Activated naive CD4-positive, alpha-beta T cell treated with anti-CD3 and anti-CD28 coated beads, Interleukin-2, amount 10 ng/mL, durations not matched to agents 7 days and 5 days (primary cell): ENCODE data around the gene ATP8A1.

Experiments
- CTCF ChIA-PET: fragments of 350-600 bp; sonication (Branson Sonifier 250); formaldehyde crosslinking; loops from one replicate; lab custom pipeline; 2021; ENCODE audit warnings: antibody characterized with exemption; lab: Charles Lee
- DNase-seq: peaks from one replicate; pipeline ENCODE4 v3.0.0-alpha.2; 2020
- H3K27ac Mint-ChIP-seq: one replicate; pipeline ENCODE4 v1.8.0; 2021; ENCODE audit warnings: mild to moderate bottlenecking, moderate library complexity, mixed read lengths
- H3K27me3 Mint-ChIP-seq: one replicate; pipeline ENCODE4 v1.8.0; 2021; ENCODE audit warnings: mild to moderate bottlenecking, mixed read lengths
- H3K36me3 Mint-ChIP-seq: one replicate; pipeline ENCODE4 v1.8.0; 2021; ENCODE audit warnings: mixed read lengths
- H3K4me1 Mint-ChIP-seq: one replicate; pipeline ENCODE4 v1.8.0; 2021; ENCODE audit warnings: mixed read lengths
- H3K4me3 Mint-ChIP-seq: one replicate; pipeline ENCODE4 v1.8.0; 2021; ENCODE audit warnings: mild to moderate bottlenecking, moderate library complexity, mixed read lengths
- H3K9me3 Mint-ChIP-seq: one replicate; pipeline ENCODE4 v1.8.0; 2021; ENCODE audit warnings: mixed read lengths

The ATP8A1 gene

GRCh38 chr4:42642101-42642797 lies 14.7 kb downstream of the ATP8A1 start:
- peaks cover 40% of the 10 kb centered on the region for H3K4me1 Mint-ChIP-seq
- H3K4me3 Mint-ChIP-seq: no peak overlapping the region
- DNase-seq: no peak
- H3K36me3 Mint-ChIP-seq: no peaks in the 10 kb centered on the region
- CTCF ChIA-PET: no interaction called here
- H3K27me3 Mint-ChIP-seq: no peaks in the 10 kb centered on the region
- H3K27ac Mint-ChIP-seq: no peak overlapping the region
- H3K9me3 Mint-ChIP-seq: no peaks in the 10 kb centered on the region

DNA sequence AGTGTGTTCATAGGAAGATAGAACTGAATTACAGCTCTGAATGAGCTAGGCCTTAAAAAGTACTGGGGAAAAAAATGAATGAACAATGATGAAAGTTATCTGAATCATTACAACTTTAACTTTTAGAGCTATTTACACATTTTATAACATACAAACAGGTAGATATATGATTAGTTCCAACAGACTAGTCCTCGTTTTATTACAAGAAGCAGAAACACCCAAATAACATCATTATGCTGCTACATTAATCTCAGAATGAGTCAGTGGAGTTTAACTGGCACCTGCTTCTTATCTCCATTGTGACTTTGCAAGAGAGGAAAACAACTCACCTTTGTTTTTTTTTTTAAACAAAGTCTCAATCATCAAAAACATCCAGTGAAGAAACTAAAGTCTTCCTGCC lies 15.2 kb downstream of the ATP8A1 start:
- Mint-ChIP-seq H3K27me3 (no peaks in the 10 kb centered on the region), H3K4me3 (no peak overlapping the region), H3K36me3 (no peaks in the 10 kb centered on the region), H3K4me1 (peaks cover 40% of the 10 kb centered on the region), H3K9me3 (no peaks in the 10 kb centered on the region), H3K27ac (no peak overlapping the region)
- no peak for DNase-seq
- CTCF ChIA-PET: no interaction called here

DNA sequence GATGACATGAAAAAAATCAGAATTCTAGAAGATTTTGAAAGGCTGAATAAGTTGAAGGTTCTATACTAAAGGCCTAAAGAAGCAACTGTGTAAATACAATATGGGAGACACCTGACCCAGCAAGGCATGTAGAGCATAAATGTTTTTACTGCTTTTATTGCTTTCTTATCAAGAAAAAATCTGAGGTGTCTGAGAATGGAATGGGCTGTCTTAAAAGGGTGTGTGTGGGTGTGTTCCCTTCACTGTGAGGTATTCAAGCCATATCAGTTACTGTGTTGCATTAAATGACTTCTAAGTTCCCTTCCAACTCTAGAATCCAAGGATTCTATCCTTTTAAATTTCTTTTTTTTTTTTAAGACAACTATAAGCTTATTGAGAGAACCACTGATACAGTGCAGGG lies 15.7 kb downstream of the ATP8A1 start:
- Mint-ChIP-seq H3K4me1 (peaks cover 44% of the 10 kb centered on the region), H3K36me3 (no peaks in the 10 kb centered on the region), H3K4me3 (no peak overlapping the region), H3K27me3 (no peaks in the 10 kb centered on the region), H3K27ac (no peak overlapping the region), H3K9me3 (no peaks in the 10 kb centered on the region)
- CTCF ChIA-PET: no interaction called here
- DNase-seq: no peak

- Mint-ChIP-seq H3K27me3 (no peaks in the 10 kb centered on the region), H3K9me3 (no peaks in the 10 kb centered on the region), H3K4me1 (peaks cover 47% of the 10 kb centered on the region), H3K36me3 (no peaks in the 10 kb centered on the region), H3K27ac (no peak overlapping the region), H3K4me3 (no peak overlapping the region)
- DNase-seq: no peak
- CTCF ChIA-PET: no interaction called here
Measured at GRCh38 chr4:42640613-42641012, 16.3 kb downstream of the ATP8A1 start.

DNA sequence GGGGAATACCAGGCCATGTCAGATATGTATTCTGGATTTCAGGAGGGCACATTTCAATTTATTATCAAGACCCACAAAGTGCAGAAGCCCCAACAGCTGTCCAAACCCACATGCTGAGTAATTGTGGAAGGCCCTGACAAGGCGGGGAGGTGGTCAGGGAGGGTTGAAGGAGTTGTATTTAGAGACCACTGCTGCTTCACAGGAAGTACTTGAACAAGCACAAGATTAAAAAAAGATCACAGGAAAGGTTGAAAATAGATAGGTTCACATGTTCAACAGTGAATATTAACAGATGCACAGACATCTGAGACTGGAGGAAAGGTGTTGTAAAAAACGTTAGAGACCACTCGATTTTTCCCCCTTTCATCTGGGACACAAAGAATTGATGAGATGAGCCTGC lies 17.9 kb downstream of the ATP8A1 start:
- Mint-ChIP-seq H3K27ac (no peak overlapping the region), H3K27me3 (no peaks in the 10 kb centered on the region), H3K36me3 (no peaks in the 10 kb centered on the region), H3K4me1 (peaks cover 47% of the 10 kb centered on the region), H3K9me3 (no peaks in the 10 kb centered on the region), H3K4me3 (no peak overlapping the region)
- CTCF ChIA-PET: no interaction called here
- DNase-seq: no peak

DNA sequence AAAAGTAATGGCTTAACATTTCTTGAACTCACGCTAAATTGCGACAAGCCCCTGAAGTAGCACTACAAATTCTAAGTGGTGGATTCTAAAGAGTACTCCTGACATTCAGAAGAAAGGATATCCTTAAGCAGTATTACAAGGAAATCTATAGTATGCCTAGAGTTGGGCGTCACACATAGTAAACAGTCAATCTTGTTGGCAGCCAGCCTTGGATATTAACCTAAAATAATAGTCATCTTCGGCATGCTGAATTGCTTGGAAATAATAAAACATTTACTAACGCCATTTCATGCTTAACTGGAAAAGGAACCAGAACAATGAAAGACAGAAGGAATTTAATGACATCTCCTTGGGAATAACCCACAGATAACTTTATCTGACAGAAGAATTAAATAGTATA lies 18.6 kb downstream of the ATP8A1 start:
- H3K9me3 Mint-ChIP-seq: no peaks in the 10 kb centered on the region
- no peak overlapping the region for H3K4me3 Mint-ChIP-seq
- no peaks in the 10 kb centered on the region for H3K36me3 Mint-ChIP-seq
- no peaks in the 10 kb centered on the region for H3K27me3 Mint-ChIP-seq
- DNase-seq: no peak
- H3K27ac Mint-ChIP-seq: no peak overlapping the region
- CTCF ChIA-PET: no interaction called here
- H3K4me1 Mint-ChIP-seq: peaks cover 44% of the 10 kb centered on the region

- CTCF ChIA-PET: interaction anchor here (1.0 kb wide), 1 partner anchor 31 kb away, joined by 3 read pairs; no protein-coding TSS in a partner anchor
- Mint-ChIP-seq H3K4me3 (no peak overlapping the region), H3K27me3 (no peaks in the 10 kb centered on the region), H3K36me3 (peaks cover 4% of the 10 kb centered on the region), H3K4me1 (peaks cover 45% of the 10 kb centered on the region), H3K9me3 (no peaks in the 10 kb centered on the region), H3K27ac (no peak overlapping the region)
- no peak for DNase-seq
Measured at GRCh38 chr4:42637867-42638266, 19.0 kb downstream of the ATP8A1 start.

DNA sequence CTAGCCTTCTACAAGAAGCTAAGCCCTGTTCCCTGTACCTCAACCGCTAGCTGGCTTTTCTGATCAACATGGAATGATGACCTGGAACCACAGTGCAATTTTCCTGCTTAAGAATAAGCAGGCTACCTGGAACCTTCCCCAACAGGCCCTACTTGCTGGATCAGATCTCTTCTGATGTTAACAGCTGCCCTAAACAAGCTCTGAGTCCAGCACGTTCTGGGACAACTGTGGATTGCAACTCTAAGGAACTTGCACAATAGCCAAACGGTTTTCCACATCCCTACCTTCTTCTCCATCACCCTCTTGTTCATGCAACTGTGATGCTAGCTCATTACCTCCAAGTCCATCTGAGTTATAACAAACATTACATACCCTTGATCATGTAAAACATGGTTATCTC lies 19.8 kb downstream of the ATP8A1 start:
- peaks cover 4% of the 10 kb centered on the region for H3K36me3 Mint-ChIP-seq
- H3K4me1 Mint-ChIP-seq: peaks cover 38% of the 10 kb centered on the region
- no peak overlapping the region for H3K27ac Mint-ChIP-seq
- no peak for DNase-seq
- H3K4me3 Mint-ChIP-seq: no peak overlapping the region
- no peaks in the 10 kb centered on the region for H3K9me3 Mint-ChIP-seq
- CTCF ChIA-PET: interaction anchor here (1.0 to 1.4 kb wide), 2 partner anchors 32 to 35 kb away, joined by 3 read pairs; no protein-coding TSS in a partner anchor
- no peaks in the 10 kb centered on the region for H3K27me3 Mint-ChIP-seq

GRCh38 chr4:42636645-42636949 lies 20.3 kb downstream of the ATP8A1 start:
- Mint-ChIP-seq H3K4me3 (no peak overlapping the region), H3K27me3 (no peaks in the 10 kb centered on the region), H3K36me3 (peaks cover 6% of the 10 kb centered on the region), H3K9me3 (no peaks in the 10 kb centered on the region), H3K27ac (no peak overlapping the region), H3K4me1 (peaks cover 33% of the 10 kb centered on the region)
- CTCF ChIA-PET: interaction anchor here (1.4 kb wide), 1 partner anchor 36 kb away, joined by 3 read pairs; no protein-coding TSS in a partner anchor
- no peak for DNase-seq

DNA sequence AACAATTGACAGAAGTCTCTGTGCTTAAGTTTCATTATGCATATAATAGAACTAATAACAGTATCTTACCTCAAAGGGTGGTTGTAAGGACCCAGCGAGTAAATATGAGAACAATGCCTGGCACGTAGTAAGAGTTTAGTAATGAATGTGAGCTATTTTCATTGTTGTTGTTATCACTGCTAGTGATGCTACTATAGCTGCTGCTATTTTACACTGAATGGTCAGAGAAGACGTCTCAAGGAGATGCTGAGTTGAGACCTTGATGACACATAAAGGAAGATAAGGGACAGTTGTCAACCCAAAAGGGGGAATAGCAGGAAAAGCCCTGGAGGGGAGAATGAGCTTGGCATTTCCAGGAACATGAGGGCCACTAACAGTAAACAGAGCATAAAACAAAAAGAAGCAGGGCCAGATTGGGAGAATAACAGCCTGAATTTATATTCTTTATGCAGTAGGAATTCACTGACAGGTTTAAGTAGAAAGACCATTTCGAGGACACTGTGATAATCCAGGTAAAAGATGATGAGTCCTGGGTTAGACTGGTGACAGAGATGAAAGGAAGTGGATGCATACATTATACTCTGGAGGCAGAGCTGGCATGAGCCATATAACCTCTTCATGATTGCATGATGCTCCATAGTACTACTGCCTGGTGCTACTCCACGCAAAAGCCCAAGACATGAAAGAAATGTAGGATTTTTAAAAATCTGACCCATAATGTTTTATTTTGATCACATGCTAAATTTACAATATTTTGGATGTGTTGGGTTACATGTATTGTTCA lies 23.1 kb downstream of the ATP8A1 start:
- Mint-ChIP-seq H3K9me3 (no peaks in the 10 kb centered on the region), H3K27me3 (no peaks in the 10 kb centered on the region), H3K27ac (no peak overlapping the region), H3K36me3 (peaks cover 9% of the 10 kb centered on the region), H3K4me1 (peaks cover 21% of the 10 kb centered on the region), H3K4me3 (no peak overlapping the region)
- DNase-seq: no peak
- CTCF ChIA-PET: no interaction called here

DNA sequence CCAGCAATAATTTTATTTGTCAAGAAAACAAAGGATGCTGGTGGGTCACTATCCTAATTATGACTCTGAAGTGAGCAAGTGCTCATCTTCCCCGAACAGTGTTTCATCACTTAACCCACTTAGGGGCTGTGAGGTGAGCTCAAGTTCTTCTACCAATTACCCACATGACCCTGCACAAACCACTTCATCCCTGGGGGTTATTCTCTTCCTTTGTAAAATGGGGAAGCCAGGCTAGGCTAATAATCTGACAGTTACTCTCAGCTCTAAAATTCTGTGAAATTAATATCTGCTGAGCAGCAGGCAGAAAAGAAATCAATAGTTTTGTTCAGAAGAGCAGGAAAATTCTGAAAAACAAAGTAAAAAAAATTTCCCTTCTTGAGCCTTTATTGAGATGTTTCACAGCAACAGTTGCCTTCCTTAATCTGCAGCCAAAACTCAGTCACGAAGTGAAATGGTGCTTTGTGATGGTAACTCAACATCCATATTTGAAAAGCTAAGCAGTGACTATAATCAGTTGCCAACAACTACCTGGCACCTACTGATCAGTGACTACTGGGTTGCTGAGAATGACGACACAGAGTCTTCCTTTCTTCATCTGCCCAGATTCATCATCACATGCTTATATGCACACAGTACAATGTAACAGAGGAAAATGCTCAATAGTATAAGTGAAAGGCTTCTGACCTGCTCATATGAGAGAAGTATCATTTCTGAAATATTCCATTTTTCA lies 24.1 kb downstream of the ATP8A1 start:
- peaks cover 27% of the 10 kb centered on the region for H3K4me1 Mint-ChIP-seq
- no peak for DNase-seq
- no peaks in the 10 kb centered on the region for H3K27me3 Mint-ChIP-seq
- no peak overlapping the region for H3K27ac Mint-ChIP-seq
- peaks cover 9% of the 10 kb centered on the region for H3K36me3 Mint-ChIP-seq
- no peak overlapping the region for H3K4me3 Mint-ChIP-seq
- no peaks in the 10 kb centered on the region for H3K9me3 Mint-ChIP-seq
- CTCF ChIA-PET: no interaction called here

DNA sequence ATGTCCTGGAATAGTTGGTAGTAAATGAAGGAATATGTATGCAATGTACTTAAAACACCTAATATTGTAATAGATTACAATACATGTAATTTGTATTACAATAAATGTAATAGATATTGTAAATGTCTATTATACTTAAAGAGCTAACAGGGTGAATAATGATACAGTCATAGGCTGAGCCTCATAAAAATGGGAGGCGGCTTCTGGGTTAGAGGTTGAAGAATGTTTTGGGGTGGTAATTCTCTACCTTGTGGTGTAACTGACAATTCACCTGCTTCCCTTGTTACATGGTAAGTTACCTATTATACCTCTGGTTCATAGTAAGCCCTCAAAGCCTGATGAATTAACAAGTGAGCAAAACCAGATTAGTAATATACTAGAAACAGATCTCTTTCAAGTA lies 26.0 kb downstream of the ATP8A1 start:
- no peak overlapping the region for H3K4me3 Mint-ChIP-seq
- CTCF ChIA-PET: no interaction called here
- H3K4me1 Mint-ChIP-seq: peaks cover 30% of the 10 kb centered on the region
- H3K36me3 Mint-ChIP-seq: peaks cover 12% of the 10 kb centered on the region
- DNase-seq: no peak
- no peaks in the 10 kb centered on the region for H3K27me3 Mint-ChIP-seq
- no peak overlapping the region for H3K27ac Mint-ChIP-seq
- no peaks in the 10 kb centered on the region for H3K9me3 Mint-ChIP-seq

DNA sequence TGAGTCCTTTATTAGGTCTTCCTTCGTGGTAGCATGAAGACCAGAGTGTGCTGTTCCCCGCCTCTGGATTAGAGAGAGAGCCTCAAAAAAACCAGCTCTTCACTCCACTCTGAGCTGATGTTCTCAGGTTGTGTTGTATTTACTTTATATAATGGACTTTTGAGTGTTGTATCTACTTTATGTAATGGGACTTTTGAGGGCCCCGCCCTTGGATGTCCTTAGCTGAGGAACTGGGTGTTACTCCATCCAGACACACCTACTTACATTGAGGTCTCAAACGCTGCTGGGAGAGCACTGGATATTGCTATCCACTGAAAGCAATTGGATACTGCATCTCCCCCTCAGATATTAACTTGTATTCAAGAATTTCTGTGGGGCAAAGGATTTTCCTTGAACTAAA lies 28.2 kb downstream of the ATP8A1 start:
- peaks cover 27% of the 10 kb centered on the region for H3K4me1 Mint-ChIP-seq
- no peak for DNase-seq
- H3K36me3 Mint-ChIP-seq: peaks cover 19% of the 10 kb centered on the region
- H3K27ac Mint-ChIP-seq: peak overlapping the region; percentile 67
- CTCF ChIA-PET: no interaction called here
- H3K9me3 Mint-ChIP-seq: no peaks in the 10 kb centered on the region
- H3K4me3 Mint-ChIP-seq: no peak overlapping the region
- no peaks in the 10 kb centered on the region for H3K27me3 Mint-ChIP-seq

GRCh38 chr4:42627885-42628646 lies 28.8 kb downstream of the ATP8A1 start:
- peaks cover 25% of the 10 kb centered on the region for H3K4me1 Mint-ChIP-seq
- H3K4me3 Mint-ChIP-seq: no peak overlapping the region
- DNase-seq: peak; percentile 40
- peak overlapping the region; percentile 67 for H3K27ac Mint-ChIP-seq
- no peaks in the 10 kb centered on the region for H3K27me3 Mint-ChIP-seq
- peaks cover 24% of the 10 kb centered on the region for H3K36me3 Mint-ChIP-seq
- H3K9me3 Mint-ChIP-seq: peaks cover 3% of the 10 kb centered on the region
- CTCF ChIA-PET: interaction anchor here (1.0 kb wide), 1 partner anchor 28 kb away, joined by 3 read pairs; no protein-coding TSS in a partner anchor
